Gastrocnemius medialis (tissue), 4 donors: ENCODE data around the gene PTPN6.

Experiments used
- POLR2A ChIP-seq, 2 donors: fragments of 450-650 bp; IDR thresholded peaks; one replicate each; pipeline ENCODE4 v1.6.1; 2017; ENCODE audit warnings: antibody characterized with exemption in 2 of 2, mild to moderate bottlenecking in 2 of 2, moderate library complexity in 2 of 2
- TF ChIP-seq, protein P1 (sequence below), 5 experiments: fragments of 450-650 bp in 3 of 5; fragments of 200-600 bp in 2 of 5; sonication (generic) in 2 of 5; IDR thresholded peaks in 4 of 5; conservative IDR thresholded peaks in 1 of 5; 1 replicate in 4 of 5; 2 replicates in 1 of 5; pipeline ENCODE4 v1.5.1; 2016 to 2019; ENCODE audit warnings: antibody characterized with exemption in 5 of 5, mild to moderate bottlenecking in 3 of 5, moderate library complexity in 3 of 5

DNA sequence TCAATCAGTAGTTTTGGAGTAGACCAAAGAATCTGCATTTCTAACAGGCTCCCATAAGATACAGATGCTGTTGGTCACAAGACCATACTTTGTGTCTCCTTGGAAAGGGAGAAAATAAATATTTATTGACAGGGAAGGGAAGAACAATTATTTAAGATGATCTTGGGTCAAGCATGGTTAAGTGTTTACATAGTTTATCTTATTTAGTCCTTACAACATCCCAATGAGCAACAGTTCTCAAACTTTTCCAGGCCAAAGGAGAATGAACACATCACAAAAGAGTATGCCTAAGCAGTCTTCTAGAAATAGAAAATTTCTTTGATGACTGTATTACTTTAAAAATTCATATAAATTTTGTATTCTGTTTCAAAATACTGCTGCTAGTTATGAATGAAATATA, 58.4 kb downstream of the PTPN6 start:
- TF ChIP-seq, protein P1, sequence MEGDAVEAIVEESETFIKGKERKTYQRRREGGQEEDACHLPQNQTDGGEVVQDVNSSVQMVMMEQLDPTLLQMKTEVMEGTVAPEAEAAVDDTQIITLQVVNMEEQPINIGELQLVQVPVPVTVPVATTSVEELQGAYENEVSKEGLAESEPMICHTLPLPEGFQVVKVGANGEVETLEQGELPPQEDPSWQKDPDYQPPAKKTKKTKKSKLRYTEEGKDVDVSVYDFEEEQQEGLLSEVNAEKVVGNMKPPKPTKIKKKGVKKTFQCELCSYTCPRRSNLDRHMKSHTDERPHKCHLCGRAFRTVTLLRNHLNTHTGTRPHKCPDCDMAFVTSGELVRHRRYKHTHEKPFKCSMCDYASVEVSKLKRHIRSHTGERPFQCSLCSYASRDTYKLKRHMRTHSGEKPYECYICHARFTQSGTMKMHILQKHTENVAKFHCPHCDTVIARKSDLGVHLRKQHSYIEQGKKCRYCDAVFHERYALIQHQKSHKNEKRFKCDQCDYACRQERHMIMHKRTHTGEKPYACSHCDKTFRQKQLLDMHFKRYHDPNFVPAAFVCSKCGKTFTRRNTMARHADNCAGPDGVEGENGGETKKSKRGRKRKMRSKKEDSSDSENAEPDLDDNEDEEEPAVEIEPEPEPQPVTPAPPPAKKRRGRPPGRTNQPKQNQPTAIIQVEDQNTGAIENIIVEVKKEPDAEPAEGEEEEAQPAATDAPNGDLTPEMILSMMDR (IDR thresholded peaks at IDR 0.05 in 4 of 5, conservative IDR thresholded peaks at IDR 0.05 in 1 of 5): no peak
- TF ChIP-seq POLR2A (IDR thresholded peaks at IDR 0.05): no peak
